Endothelial cell of hepatic sinusoid (primary cell): ENCODE data around the gene ABCB10.

Experiments used
- in situ Hi-C: cut with HindIII; loops from 2 replicates; pipeline ENCODE4 v1.10.0; 2017; ENCODE audit warnings: low sequenced_read_pairs

The ABCB10 gene

DNA sequence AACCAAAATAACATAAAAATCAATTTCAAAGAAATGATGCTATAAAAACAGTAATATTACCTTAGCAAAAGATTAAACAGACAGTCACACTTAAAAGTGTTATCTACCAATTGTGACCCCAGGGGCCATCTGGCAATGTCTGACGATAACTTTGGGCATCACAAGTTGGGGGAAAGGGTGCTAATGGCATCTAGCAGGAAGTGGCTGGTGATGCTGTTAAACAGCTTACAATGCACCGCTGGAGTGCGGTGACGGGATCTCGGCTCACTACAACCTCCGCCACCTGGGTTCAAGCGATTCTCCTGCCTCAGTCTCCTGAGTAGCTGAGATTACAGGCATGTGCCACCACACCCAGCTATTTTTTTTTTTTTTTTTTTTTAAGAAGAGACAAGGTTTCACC, 78.0 kb downstream of the ABCB10 start:
- in situ Hi-C loops = loop anchor here (25.0 kb wide), 1 partner anchor 218 kb away; the partner anchor contains the start of gene RAB4A

DNA sequence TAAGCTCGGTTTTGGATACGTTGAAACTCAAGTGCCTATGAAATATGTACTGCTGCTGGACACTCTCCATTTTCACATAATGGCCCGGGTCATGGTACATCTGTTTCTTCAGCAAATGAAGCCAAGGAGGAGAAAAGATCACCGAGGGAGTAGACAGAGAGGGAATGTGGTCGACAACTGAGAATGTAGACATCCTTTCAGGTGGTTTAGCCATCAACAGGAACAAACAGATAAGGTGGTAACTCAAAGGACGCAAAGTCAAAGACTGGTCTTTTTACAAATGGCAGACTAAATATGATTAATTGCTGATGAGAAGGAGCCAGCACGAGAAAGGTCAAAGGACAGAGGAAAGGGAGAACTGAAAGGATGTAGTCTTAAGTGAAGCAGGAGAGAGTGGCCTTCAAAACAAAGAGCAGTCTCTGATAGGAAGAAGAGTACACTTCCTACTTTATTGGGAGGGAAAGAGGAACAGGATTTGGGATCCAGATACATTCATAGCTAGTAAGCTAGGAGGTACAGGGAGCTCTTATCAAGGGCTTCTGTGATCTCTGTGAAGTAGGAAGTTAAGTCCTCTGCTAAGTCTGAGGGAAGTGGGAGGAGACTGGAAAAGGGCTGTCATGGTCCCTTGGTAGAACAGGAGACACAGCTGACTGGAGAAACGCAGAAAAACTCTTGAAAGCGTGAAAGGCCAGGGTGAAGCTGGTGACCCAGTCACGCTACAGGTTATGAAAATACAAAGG, 78.7 kb downstream of the ABCB10 start:
- in situ Hi-C loops = loop anchor here (25.0 kb wide), 1 partner anchor 218 kb away; the partner anchor contains the start of gene RAB4A

DNA sequence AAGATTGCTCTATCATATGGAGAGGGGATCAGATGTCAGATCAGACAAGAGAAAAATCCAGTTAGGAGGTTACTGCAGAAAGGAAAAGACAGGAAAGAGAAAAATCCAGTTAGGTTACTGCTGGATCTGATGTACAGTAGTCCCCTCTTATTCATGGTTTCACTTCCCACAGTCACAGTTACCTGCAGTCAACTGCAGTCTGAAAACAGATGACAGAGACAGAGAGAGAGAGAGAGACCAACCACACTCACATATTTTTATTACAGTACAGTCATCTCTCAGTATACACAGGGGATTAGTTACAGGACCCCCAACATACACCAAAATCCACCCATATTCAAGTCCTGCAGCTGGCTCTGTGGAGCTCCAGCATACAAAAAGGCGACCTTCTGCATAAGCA, 79.7 kb downstream of the ABCB10 start:
- in situ Hi-C loops = loop anchor here (25.0 kb wide), 1 partner anchor 217 kb away; the partner anchor contains the start of gene RAB4A

DNA sequence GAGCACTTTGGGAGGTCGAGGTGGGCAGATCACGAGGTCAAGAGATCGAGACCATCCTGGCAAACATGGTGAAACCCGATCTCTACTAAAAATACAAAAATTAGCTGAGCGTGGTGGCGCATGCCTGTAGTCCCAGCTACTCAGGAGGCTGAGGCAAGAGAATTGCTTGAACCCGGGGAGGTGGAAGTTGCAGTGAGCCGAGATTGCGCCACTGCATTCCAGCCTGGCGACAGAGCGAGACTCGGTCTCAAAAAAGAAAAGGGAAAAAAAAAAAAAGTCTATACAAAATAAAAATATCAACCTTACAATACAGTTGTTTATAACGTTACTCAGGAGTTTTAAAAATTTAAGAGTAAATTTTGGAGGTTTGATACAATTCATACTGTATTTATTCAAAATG, 82.6 kb downstream of the ABCB10 start:
- in situ Hi-C loops = loop anchor here (25.0 kb wide), 1 partner anchor 214 kb away; the partner anchor contains the start of gene RAB4A

DNA sequence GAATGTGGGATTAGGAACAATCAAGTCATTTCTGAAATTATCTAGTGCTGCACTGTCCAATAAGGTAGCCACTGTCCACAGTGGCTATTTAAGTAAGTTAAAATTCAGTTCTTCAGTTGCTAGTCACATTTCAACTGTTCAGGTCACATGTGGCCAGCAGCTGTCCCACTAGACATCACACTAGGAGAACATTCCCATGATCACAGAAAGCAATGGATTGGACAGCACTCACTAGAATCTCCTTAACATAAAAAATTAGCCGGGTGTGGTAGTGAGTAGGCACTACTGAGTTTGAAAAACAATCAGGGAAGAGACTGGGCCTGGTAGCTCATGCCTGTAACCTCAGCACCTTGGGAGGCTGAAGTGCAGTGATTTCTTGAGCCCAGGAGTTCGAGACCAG, 84.0 kb downstream of the ABCB10 start:
- in situ Hi-C loops = no loop called here

DNA sequence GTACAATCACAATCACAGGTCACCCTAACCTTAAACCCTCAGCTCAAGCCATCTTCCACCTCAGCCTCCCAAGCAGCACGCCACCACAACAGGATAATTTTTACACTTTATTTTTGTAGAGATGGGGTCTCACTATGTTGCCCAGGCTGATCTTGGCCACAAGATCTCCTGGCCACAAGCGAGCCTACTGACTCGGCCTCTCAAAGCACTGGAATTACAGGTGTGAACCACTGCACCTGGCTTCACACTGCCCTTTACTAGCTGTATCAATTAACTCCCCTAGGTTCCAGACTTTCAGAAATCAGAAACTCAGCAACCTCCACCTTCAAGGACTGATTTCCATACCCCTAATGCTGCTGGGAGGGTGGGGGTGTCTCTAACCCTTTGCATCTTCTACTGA, 87.3 kb downstream of the ABCB10 start:
- in situ Hi-C loops = no loop called here

DNA sequence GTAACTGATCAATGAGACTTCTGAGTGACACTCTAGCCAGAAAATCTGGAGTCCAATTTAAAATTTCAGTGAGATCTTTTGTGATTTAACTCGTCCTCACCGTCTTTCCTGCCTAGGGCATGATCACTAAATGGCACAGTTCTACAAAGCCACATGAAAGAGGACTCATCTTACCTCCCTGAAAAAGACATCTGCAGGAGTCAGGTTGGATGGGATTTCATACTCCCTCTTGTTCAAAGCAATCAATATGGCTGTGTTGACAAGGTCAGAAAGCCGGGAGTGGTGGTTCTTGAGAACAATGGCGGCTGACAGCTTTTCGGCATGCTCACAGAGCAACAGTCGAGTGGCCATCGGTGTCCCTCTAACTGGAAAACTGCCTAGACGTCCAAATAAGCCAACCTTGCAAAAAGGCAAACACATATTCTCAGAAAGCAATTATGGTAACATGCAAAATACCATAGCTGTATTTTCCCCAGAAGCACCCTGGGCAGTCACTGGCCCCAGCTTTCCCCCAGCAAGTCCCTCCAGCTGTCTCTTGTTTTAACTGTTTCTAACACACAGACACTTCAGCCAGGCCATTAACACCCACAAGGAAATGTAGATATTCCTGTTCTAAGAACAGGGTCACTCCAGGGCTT, 88.0 kb downstream of the ABCB10 start:
- in situ Hi-C loops = no loop called here

DNA sequence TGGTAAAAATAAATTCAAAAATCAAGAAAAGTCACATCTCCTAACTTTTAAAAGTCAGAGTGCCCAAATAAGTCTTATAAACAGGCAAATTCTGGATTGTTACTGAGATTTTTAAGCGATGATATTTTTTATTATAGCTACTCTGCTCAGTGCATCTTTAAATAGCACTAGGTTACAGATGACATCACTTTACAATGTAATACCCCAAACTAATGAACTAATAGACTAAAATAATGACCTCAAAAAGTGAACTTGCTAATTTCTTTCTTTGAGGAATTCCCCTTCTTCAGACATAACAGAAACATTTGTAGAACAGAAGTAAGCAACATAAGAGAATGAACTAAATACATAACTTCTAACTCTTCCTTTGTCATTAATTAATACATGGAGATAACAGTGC, 91.6 kb downstream of the ABCB10 start:
- in situ Hi-C loops = no loop called here
